HepG2 (cell line): ENCODE measurements around the gene EXOC3. TPM values are rescaled to one million over a fixed set of nuclear protein-coding genes. Genes with fewer than 3 reads are reported as not detected.
"Not testable (repeated sequence)": the region's sequence is repeated elsewhere in the genome, so short reads cannot be mapped to it uniquely, and the experiment has no call there.

Experiments
- ATAC-seq: fragments of 200-7000 bp; cut with Tn5 transposase; 3 replicates; pipeline ENCODE4 v1.9.1; 2020; ENCODE audit warnings: mild to moderate bottlenecking, moderate library complexity
- BruUV-seq: library from RNA; stranded (reverse); fragments of 400-500 nt; replicated peaks from 2 replicates; lab custom pipeline; 2021; lab: Mats Ljungman, UMichigan
- CTCF ChIA-PET: fragments of 300-600 bp; formaldehyde crosslinking; extraction: SDS; loops from one replicate; lab custom pipeline; 2021; ENCODE audit warnings: low total read pairs, inconsistent platforms, low intra/inter-chr PET ratio; lab: Yijun Ruan, JAX
- POLR2A ChIA-PET: fragments of 350-600 bp; sonication (Branson Sonifier 250); formaldehyde crosslinking; loops from one replicate; lab custom pipeline; 2020; ENCODE audit warnings: antibody characterized with exemption, inconsistent platforms; lab: Yijun Ruan, JAX
- DNase-seq: peaks from one replicate; pipeline ENCODE4 v3.0.0-alpha.2; 2015; ENCODE audit warnings: low spot score
- FAIRE-seq: peaks from 3 replicates; lab custom pipeline; 2011; peaks lifted over from hg19 to GRCh38; lab: Jason Lieb, UNC
- H2AFZ ChIP-seq: one replicate; pipeline ENCODE4 v1.6.1; 2011; ENCODE audit warnings: low read length, inconsistent platforms
- H3K27ac ChIP-seq: fragments of 300-600 bp; 3 replicates; pipeline ENCODE4 v1.8.0; 2011; ENCODE audit warnings: mixed run types, mild to moderate bottlenecking, mixed read lengths, low read length, inconsistent platforms; ENCODE audit not compliant: insufficient read depth; ENCODE audit errors: extremely low read length
- H3K27me3 ChIP-seq, 2 experiments: fragments of 200-600 bp in 1 of 2; 2 replicates in 1 of 2; 3 replicates in 1 of 2; pipeline versions ENCODE4 v1.6.0 to v1.8.0; 2011; ENCODE audit warnings: low read length in 2 of 2, mild to moderate bottlenecking in 2 of 2, moderate library complexity in 2 of 2, inconsistent platforms in 1 of 2; ENCODE audit not compliant: insufficient read depth in 2 of 2, control insufficient read depth in 1 of 2
- H3K36me3 ChIP-seq, 2 experiments: fragments of 200-600 bp in 1 of 2; replicated peaks in 1 of 2; 2 replicates in 1 of 2; 3 replicates in 1 of 2; pipeline versions ENCODE4 v1.5.1 to v1.8.0; 2011; ENCODE audit warnings: low read length in 2 of 2, inconsistent platforms in 1 of 2; ENCODE audit not compliant: insufficient read depth in 2 of 2, control insufficient read depth in 1 of 2
- H3K4me1 ChIP-seq: 2 replicates; pipeline ENCODE4 v1.5.1; 2012; ENCODE audit warnings: low read length, inconsistent platforms; ENCODE audit not compliant: insufficient read depth
- H3K4me2 ChIP-seq: 2 replicates; pipeline ENCODE4 v1.6.0; 2011; ENCODE audit warnings: low read depth, low read length, inconsistent platforms
- H3K4me3 ChIP-seq, 3 experiments: fragments of 200-600 bp in 1 of 3; sonication (generic), shearing (Covaris generic) in 1 of 3; replicated peaks in 1 of 3; 2 replicates each; pipeline ENCODE4 v1.5.1; 2011 to 2016; ENCODE audit warnings: low read length in 3 of 3, inconsistent platforms in 2 of 3, low read depth in 2 of 3, mild to moderate bottlenecking in 2 of 3, control low read depth in 1 of 3, mixed read lengths in 1 of 3; ENCODE audit not compliant: insufficient read depth in 1 of 3
- H3K79me2 ChIP-seq: one replicate; pipeline ENCODE4 v1.6.1; 2011; ENCODE audit warnings: low read length, inconsistent platforms; ENCODE audit not compliant: insufficient read depth
- H3K9ac ChIP-seq: 2 replicates; pipeline ENCODE4 v1.6.0; 2011; ENCODE audit warnings: mild to moderate bottlenecking, low read depth, low read length, inconsistent platforms; ENCODE audit not compliant: insufficient read depth
- H3K9me3 ChIP-seq: 2 replicates; pipeline ENCODE4 v1.5.1; 2012; ENCODE audit warnings: mild to moderate bottlenecking, low read length
- H4K20me1 ChIP-seq: 2 replicates; pipeline ENCODE4 v1.6.0; 2011; ENCODE audit warnings: inconsistent platforms, mild to moderate bottlenecking, low read length, moderate library complexity; ENCODE audit not compliant: insufficient read depth
- ARNT ChIP-seq: fragments of 450-650 bp; IDR thresholded peaks from 2 replicates; pipeline ENCODE4 v1.6.1; 2017
- RAD51 ChIP-seq: fragments of 450-650 bp; IDR thresholded peaks from 2 replicates; pipeline ENCODE4 v1.6.1; 2016; ENCODE audit warnings: borderline replicate concordance
- TBX2 ChIP-seq: sonication (generic); formaldehyde crosslinking; IDR thresholded peaks from 2 replicates; pipeline ENCODE4 v1.5.0; 2020; ENCODE audit warnings: missing genetic modification reagents, mild to moderate bottlenecking, borderline replicate concordance
- THAP9 ChIP-seq: sonication (generic); formaldehyde crosslinking; IDR thresholded peaks from 2 replicates; pipeline ENCODE4; 2020; ENCODE audit warnings: missing genetic modification reagents, mild to moderate bottlenecking, borderline replicate concordance
- ZFP36L1 ChIP-seq: sonication (generic); formaldehyde crosslinking; IDR thresholded peaks from 2 replicates; pipeline ENCODE4 v1.8.0; 2022; ENCODE audit warnings: mild to moderate bottlenecking, missing genetic modification reagents, moderate library complexity
- ZNF530 ChIP-seq: sonication (generic); formaldehyde crosslinking; IDR thresholded peaks from 2 replicates; pipeline ENCODE4 v1.5.0; 2020; ENCODE audit warnings: low read depth, mild to moderate bottlenecking, missing genetic modification reagents
- WGBS: methylation state at CpG from one replicate; pipeline ENCODE4 v1.1.6; 2017; ENCODE audit warnings: low lambda C conversion rate; 5-methylcytosine and 5-hydroxymethylcytosine counted together
- in situ Hi-C: cut with HindIII; loops from 2 replicates; pipeline ENCODE4 v1.10.0; 2017; ENCODE audit warnings: low pct_unique_long_range_greater_than_20kb; ENCODE audit not compliant: extremely low pct_ligation_motif_present
- intact Hi-C: fragments of 100-400 bp; cut with micrococcal nuclease; formaldehyde crosslinking; loops from one replicate; pipeline ENCODE4 v1.10.0; 2022; ENCODE audit not compliant: unreplicated experiment
- polyA plus RNA-seq, 8 experiments: library from polyadenylated mRNA; depleted of rRNA in 3 of 8; stranded (reverse) in 7 of 8; unstranded in 1 of 8; fragments of >200 nt; fragmentation: Illumina TruSeq in 4 of 8; extraction: Trizol in 4 of 8; gene quantifications; 2 replicates each; pipeline versions ENCODE4 v1.2.1 to v1.2.3, GENCODE V29; 2011 to 2016; ENCODE audit warnings: low read depth in 4 of 8, missing spikeins in 1 of 8, mixed read lengths in 1 of 8; ENCODE audit not compliant: insufficient read depth in 1 of 8
- total RNA-seq, 5 experiments: library from RNA; depleted of rRNA; stranded (reverse); fragments of >200 nt; fragmentation: Illumina TruSeq; extraction: Trizol; gene quantifications; 2 replicates each; pipeline ENCODE4 v1.2.3, GENCODE V29; 2016; ENCODE audit warnings: low read depth in 1 of 5

EXOC3 gene
- total and polyA plus RNA-seq, 2 of the 13 experiments (the other 11 are each of a cell fraction or from before 2014, with no cell fraction given): 9.2 to 20.5 TPM

- TF ChIP-seq RAD51 (no peak), ARNT (no peak), ZFP36L1 (CRISPR knock-in tag) (no peak), ZNF530 (CRISPR knock-in tag) (no peak), THAP9 (CRISPR knock-in tag) (no peak), TBX2 (CRISPR knock-in tag) (no peak)
Measured at GRCh38 chr5:396531-396961, 46.4 kb upstream of the EXOC3 start (continued).

DNA sequence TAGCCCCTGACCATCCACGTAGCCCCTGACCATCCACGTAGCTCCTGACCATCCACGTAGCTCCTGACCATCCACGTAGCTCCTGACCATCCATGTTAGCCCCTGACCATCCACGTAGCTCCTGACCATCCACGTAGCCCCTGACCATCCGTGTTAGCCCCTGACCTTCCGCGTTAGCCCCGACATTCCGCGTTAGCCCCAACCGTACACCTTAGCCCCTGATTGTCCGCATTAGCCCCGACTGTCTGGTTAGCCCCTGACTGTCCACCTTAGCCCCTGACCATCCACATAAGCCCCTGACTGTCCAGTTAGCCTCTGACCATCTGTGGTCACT lies 44.9 kb upstream of the EXOC3 start:
- H3K79me2 ChIP-seq, H2AFZ ChIP-seq, intact Hi-C loops, H3K4me2 ChIP-seq, in situ Hi-C loops, H3K9me3 ChIP-seq, FAIRE-seq, H4K20me1 ChIP-seq, ATAC-seq, H3K9ac ChIP-seq, H3K27me3 ChIP-seq, BruUV-seq, H3K36me3 ChIP-seq, H3K4me3 ChIP-seq, POLR2A ChIA-PET, DNase-seq, CTCF ChIA-PET, H3K27ac ChIP-seq: not testable (repeated sequence)
- peaks cover 12% of the 10 kb centered on the region for H3K4me1 ChIP-seq
- 91% methylated on average over 15 of the region's 15 CpGs for WGBS
